Trophoblast cell (in vitro differentiated cells and primary cell): ENCODE results near the gene PANK4.

Experiments used
- DNase-seq, 2 donors: peaks; one replicate each; pipeline ENCODE4 v3.0.0-alpha.2; 2016
- H2AFZ ChIP-seq: 2 replicates; pipeline ENCODE4 v1.6.1; 2013; ENCODE audit warnings: low read length, moderate library complexity, mild to moderate bottlenecking; ENCODE audit not compliant: insufficient read depth, poor library complexity
- H2AK5ac ChIP-seq: 2 replicates; pipeline ENCODE4 v1.6.1; 2013; ENCODE audit warnings: mild to moderate bottlenecking, low read length
- H2BK120ac ChIP-seq: 2 replicates; pipeline ENCODE4 v1.6.1; 2013; ENCODE audit warnings: low read length, mild to moderate bottlenecking, moderate library complexity; ENCODE audit not compliant: insufficient read depth, poor library complexity
- H2BK12ac ChIP-seq: 2 replicates; pipeline ENCODE4 v1.6.1; 2013; ENCODE audit warnings: mild to moderate bottlenecking, low read length, moderate library complexity
- H2BK5ac ChIP-seq: 2 replicates; pipeline ENCODE4 v1.6.1; 2013; ENCODE audit warnings: low read length, low read depth, moderate library complexity, mild to moderate bottlenecking; ENCODE audit not compliant: poor library complexity
- H3K14ac ChIP-seq: 2 replicates; pipeline ENCODE4 v1.6.1; 2013; ENCODE audit warnings: mild to moderate bottlenecking, low read length
- H3K18ac ChIP-seq: 2 replicates; pipeline ENCODE4 v1.6.1; 2013; ENCODE audit warnings: mild to moderate bottlenecking, low read length
- H3K23ac ChIP-seq: 2 replicates; pipeline ENCODE4 v1.6.1; 2013; ENCODE audit warnings: low read length
- H3K27ac ChIP-seq: 2 replicates; pipeline ENCODE4 v1.5.1; 2013; ENCODE audit warnings: low read depth, mild to moderate bottlenecking, inconsistent platforms, low read length, moderate library complexity
- H3K27me3 ChIP-seq: 2 replicates; pipeline ENCODE4 v1.6.1; 2013; ENCODE audit warnings: inconsistent platforms, mild to moderate bottlenecking, low read length, moderate library complexity; ENCODE audit not compliant: insufficient read depth
- H3K36me3 ChIP-seq, 2 experiments: 1 replicate in 1 of 2; 2 replicates in 1 of 2; pipeline ENCODE4 v1.6.1; 2013; ENCODE audit warnings: low read length in 2 of 2, mild to moderate bottlenecking in 2 of 2, moderate library complexity in 1 of 2; ENCODE audit not compliant: insufficient read depth in 2 of 2, control insufficient read depth in 1 of 2
- H3K4ac ChIP-seq: 2 replicates; pipeline ENCODE4 v1.6.1; 2013; ENCODE audit warnings: low read depth, mild to moderate bottlenecking, low read length, moderate library complexity
- H3K4me1 ChIP-seq, 2 experiments: 1 replicate in 1 of 2; 2 replicates in 1 of 2; pipeline ENCODE4 v1.6.1; 2013; ENCODE audit warnings: low read length in 2 of 2, mild to moderate bottlenecking in 2 of 2, moderate library complexity in 1 of 2; ENCODE audit not compliant: insufficient read depth in 2 of 2, control insufficient read depth in 1 of 2
- H3K4me2 ChIP-seq: 2 replicates; pipeline ENCODE4 v1.6.1; 2013; ENCODE audit warnings: inconsistent platforms, mild to moderate bottlenecking, low read length, moderate library complexity
- H3K4me3 ChIP-seq: 2 replicates; pipeline ENCODE4 v1.5.1; 2013; ENCODE audit warnings: mild to moderate bottlenecking, low read depth, low read length, inconsistent platforms
- H3K79me1 ChIP-seq: one replicate; pipeline ENCODE4 v1.6.1; 2013; ENCODE audit warnings: low read length
- H3K79me2 ChIP-seq: 2 replicates; pipeline ENCODE4 v1.6.1; 2013; ENCODE audit warnings: low read length, mild to moderate bottlenecking; ENCODE audit not compliant: control insufficient read depth, insufficient read depth, poor library complexity
- H3K9ac ChIP-seq: 2 replicates; pipeline ENCODE4 v1.6.1; 2013; ENCODE audit warnings: mild to moderate bottlenecking, low read length
- H3K9me3 ChIP-seq: 2 replicates; pipeline ENCODE4 v1.6.1; 2013; ENCODE audit warnings: low read depth, mild to moderate bottlenecking, control low read depth, inconsistent platforms, low read length; ENCODE audit not compliant: insufficient read depth
- H4K12ac ChIP-seq: 2 replicates; pipeline ENCODE4 v1.6.1; 2013; ENCODE audit warnings: low read depth, mild to moderate bottlenecking, low read length, moderate library complexity
- H4K8ac ChIP-seq: 2 replicates; pipeline ENCODE4 v1.6.1; 2013; ENCODE audit warnings: low read depth, mild to moderate bottlenecking, low read length, moderate library complexity
- H4K91ac ChIP-seq: one replicate; pipeline ENCODE4 v1.6.1; 2013; ENCODE audit warnings: low read depth, mild to moderate bottlenecking, low read length, moderate library complexity
- WGBS: extraction: QIAGEN DNeasy Blood & Tissue Kit; methylation state at CpG from one replicate; pipeline ENCODE4 v1.1.7; 2013; ENCODE audit warnings: missing lambda C conversion rate; ENCODE audit not compliant: insufficient read length, insufficient coverage; ENCODE audit errors: extremely low coverage; 5-methylcytosine and 5-hydroxymethylcytosine counted together

Gene PANK4

GRCh38 chr1:2489615-2490014, 36.8 kb downstream of the PANK4 start:
- H3K4me2 ChIP-seq, result no peak overlapping the region
- no peak overlapping the region for H4K91ac ChIP-seq
- no CpG with 5 or more reads among the region's 14 CpGs for WGBS

GRCh38 chr1:2488688-2489087, 37.7 kb downstream of the PANK4 start:
- Histone ChIP-seq H3K9me3 (peaks cover 24% of the 10 kb centered on the region), H4K12ac (no peak overlapping the region), H3K9ac (no peak overlapping the region), H3K4me2 (no peak overlapping the region), H4K91ac (no peak overlapping the region), H2AFZ (no peak overlapping the region), H3K79me1 (no peaks in the 10 kb centered on the region), H3K18ac (no peak overlapping the region), H3K4me3 (no peak overlapping the region), H2AK5ac (no peak overlapping the region), H3K27me3 (no peaks in the 10 kb centered on the region), H3K27ac (no peak overlapping the region), H2BK12ac (no peak overlapping the region), H3K4me1 (no peaks in the 10 kb centered on the region), H4K8ac (no peak overlapping the region), H3K4ac (no peak overlapping the region), H3K14ac (no peak overlapping the region), H3K23ac (no peak overlapping the region), H2BK5ac (no peak overlapping the region), H2BK120ac (no peak overlapping the region), H3K36me3 (no peaks in the 10 kb centered on the region), H3K79me2 (no peaks in the 10 kb centered on the region)
- WGBS, result no CpG with 5 or more reads among the region's 2 CpGs
- no peak for DNase-seq

More at GRCh38 chr1:2489615-2490014, 36.8 kb downstream of the PANK4 start:
- Histone ChIP-seq H3K27me3 (no peaks in the 10 kb centered on the region), H4K12ac (no peak overlapping the region), H3K79me2 (no peaks in the 10 kb centered on the region), H2AK5ac (no peak overlapping the region), H3K4ac (no peak overlapping the region), H2AFZ (no peak overlapping the region), H3K36me3 (no peaks in the 10 kb centered on the region), H3K27ac (no peak overlapping the region), H3K4me3 (no peak overlapping the region), H2BK120ac (no peak overlapping the region), H3K9ac (no peak overlapping the region), H3K23ac (no peak overlapping the region), H4K8ac (no peak overlapping the region), H3K14ac (no peak overlapping the region), H3K4me1 (peaks cover 7% of the 10 kb centered on the region in 2 experiments), H3K18ac (no peak overlapping the region), H2BK5ac (no peak overlapping the region), H2BK12ac (no peak overlapping the region), H3K79me1 (no peaks in the 10 kb centered on the region), H3K9me3 (peaks cover 24% of the 10 kb centered on the region)
- no peak for DNase-seq

DNA sequence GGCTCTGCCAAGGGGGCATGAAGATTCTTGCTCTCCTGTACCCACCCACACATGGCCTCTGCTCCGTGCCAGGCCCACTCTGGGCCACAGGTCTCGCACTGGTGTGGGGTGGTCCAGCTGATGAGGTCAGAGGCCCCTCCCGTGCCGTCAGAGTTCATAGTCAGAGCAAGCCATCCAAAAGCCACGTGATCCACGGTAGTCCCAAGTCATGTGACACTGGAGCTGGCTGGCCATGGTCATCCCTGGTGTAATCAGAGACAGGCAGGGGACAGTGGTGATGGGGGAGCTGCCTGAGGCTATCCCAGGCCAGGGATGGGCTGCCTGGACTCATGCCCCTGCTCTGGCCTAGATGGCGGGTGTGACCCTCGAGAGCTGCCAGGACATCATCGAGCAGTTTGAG, 39.8 kb downstream of the PANK4 start:
- Histone ChIP-seq H3K79me1 (no peaks in the 10 kb centered on the region), H3K36me3 (no peaks in the 10 kb centered on the region), H3K27ac (no peak overlapping the region), H2BK5ac (no peak overlapping the region), H2BK12ac (no peak overlapping the region), H4K91ac (no peak overlapping the region), H3K9me3 (peaks cover 24% of the 10 kb centered on the region), H3K9ac (no peak overlapping the region), H3K4me2 (no peak overlapping the region), H4K12ac (no peak overlapping the region), H2AK5ac (no peak overlapping the region), H4K8ac (no peak overlapping the region), H3K14ac (no peak overlapping the region), H3K23ac (no peak overlapping the region), H3K4me1 (no peaks in the 10 kb centered on the region), H3K18ac (no peak overlapping the region), H2BK120ac (no peak overlapping the region), H3K27me3 (no peaks in the 10 kb centered on the region), H3K4ac (no peak overlapping the region), H3K79me2 (no peaks in the 10 kb centered on the region), H3K4me3 (no peak overlapping the region), H2AFZ (no peak overlapping the region)
- no peak for DNase-seq
- WGBS, result no CpG with 5 or more reads among the region's 9 CpGs

DNA sequence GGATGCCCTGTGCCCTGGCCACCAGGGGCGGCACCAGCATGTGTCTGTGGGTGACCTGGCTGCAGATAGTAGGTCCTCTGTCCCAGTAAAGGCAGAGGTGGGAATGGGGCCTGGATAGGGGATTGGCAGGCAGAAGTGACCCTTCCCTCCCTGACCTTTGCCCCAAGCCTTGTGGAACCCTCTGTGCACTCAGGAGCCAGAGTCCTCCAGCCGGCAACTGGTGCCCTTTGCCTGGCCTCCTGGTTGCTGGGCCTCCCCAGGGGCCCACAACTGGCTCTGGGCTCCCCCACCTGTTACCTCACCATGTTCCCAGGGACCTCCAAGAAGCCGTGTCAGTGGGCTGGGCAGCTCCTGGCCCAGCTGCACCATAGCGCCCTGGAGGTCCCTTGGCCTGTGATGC, 40.4 kb downstream of the PANK4 start:
- no peak overlapping the region for H2BK5ac ChIP-seq
- H3K9ac ChIP-seq, result no peak overlapping the region
- H3K23ac ChIP-seq, result no peak overlapping the region
- H3K14ac ChIP-seq, result no peak overlapping the region
- no peak overlapping the region for H3K4me2 ChIP-seq
- H3K4me3 ChIP-seq, result no peak overlapping the region
- DNase-seq, result no peak
- no peak overlapping the region for H4K8ac ChIP-seq
- H2AFZ ChIP-seq, result no peak overlapping the region
- H3K9me3 ChIP-seq, result peaks cover 24% of the 10 kb centered on the region
- H3K27me3 ChIP-seq, result no peaks in the 10 kb centered on the region
- H3K18ac ChIP-seq, result no peak overlapping the region
- no peaks in the 10 kb centered on the region for H3K36me3 ChIP-seq
- no CpG with 5 or more reads among the region's 4 CpGs for WGBS
- no peak overlapping the region for H2AK5ac ChIP-seq
- H3K4ac ChIP-seq, result no peak overlapping the region
- no peak overlapping the region for H3K27ac ChIP-seq
- H3K79me1 ChIP-seq, result no peaks in the 10 kb centered on the region
- H2BK12ac ChIP-seq, result no peak overlapping the region
- no peaks in the 10 kb centered on the region for H3K79me2 ChIP-seq
- no peaks in the 10 kb centered on the region for H3K4me1 ChIP-seq
- no peak overlapping the region for H4K91ac ChIP-seq
- no peak overlapping the region for H4K12ac ChIP-seq
- no peak overlapping the region for H2BK120ac ChIP-seq
